ENCODE measurements around the gene TRMT10A. TPM values are rescaled to one million over a fixed set of nuclear protein-coding genes. Genes with fewer than 3 reads are reported as not detected.

Gene TRMT10A
- total and polyA plus RNA-seq, 3 donors from 2014 or later = 13.1 to 21.4 (median 16.1) TPM

DNA sequence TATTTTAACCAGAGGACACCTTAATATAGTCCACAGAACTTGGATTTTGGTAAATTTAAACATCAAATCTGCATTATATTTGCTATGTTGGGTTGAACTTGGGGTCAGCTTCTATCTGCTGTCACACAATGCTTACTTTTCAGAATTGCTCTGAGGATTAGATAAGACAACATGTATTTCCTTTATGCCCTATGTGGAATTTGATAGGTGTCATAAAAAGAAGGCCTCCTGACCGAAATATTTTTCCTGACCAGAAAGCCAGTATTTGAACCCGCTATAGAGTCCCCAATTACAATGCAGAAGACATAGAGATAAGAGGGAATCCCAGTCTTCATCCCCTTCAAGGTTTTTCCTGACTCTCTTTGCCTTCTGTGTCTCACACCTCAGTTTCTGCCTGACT, 14.9 kb upstream of the TRMT10A start:
- WGBS, 2 donors = 85 to 95% methylated on average over 2 of the region's 2 CpGs
- H3K4me1 ChIP-seq = no peaks in the 10 kb centered on the region
- no peaks in the 10 kb centered on the region for H3K36me3 ChIP-seq (ENCODE audit: low read depth, missing control alignments)
- H3K4me3 ChIP-seq = no peak overlapping the region
- TF ChIP-seq POLR2A (IDR thresholded peaks at IDR 0.05) = no peak
- TF ChIP-seq, protein P1, sequence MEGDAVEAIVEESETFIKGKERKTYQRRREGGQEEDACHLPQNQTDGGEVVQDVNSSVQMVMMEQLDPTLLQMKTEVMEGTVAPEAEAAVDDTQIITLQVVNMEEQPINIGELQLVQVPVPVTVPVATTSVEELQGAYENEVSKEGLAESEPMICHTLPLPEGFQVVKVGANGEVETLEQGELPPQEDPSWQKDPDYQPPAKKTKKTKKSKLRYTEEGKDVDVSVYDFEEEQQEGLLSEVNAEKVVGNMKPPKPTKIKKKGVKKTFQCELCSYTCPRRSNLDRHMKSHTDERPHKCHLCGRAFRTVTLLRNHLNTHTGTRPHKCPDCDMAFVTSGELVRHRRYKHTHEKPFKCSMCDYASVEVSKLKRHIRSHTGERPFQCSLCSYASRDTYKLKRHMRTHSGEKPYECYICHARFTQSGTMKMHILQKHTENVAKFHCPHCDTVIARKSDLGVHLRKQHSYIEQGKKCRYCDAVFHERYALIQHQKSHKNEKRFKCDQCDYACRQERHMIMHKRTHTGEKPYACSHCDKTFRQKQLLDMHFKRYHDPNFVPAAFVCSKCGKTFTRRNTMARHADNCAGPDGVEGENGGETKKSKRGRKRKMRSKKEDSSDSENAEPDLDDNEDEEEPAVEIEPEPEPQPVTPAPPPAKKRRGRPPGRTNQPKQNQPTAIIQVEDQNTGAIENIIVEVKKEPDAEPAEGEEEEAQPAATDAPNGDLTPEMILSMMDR (IDR thresholded peaks at IDR 0.05) = no peak
- no peak for DNase-seq
- no peaks in the 10 kb centered on the region for H3K27me3 ChIP-seq
- intact Hi-C loops (cut with DNase I; ENCODE audit: low total_unique reads) = no loop called here
- H3K27ac ChIP-seq = no peak overlapping the region
- no peaks in the 10 kb centered on the region for H3K9me3 ChIP-seq

GRCh38 chr4:99574530-99575324, 10.9 kb upstream of the TRMT10A start, which contains the start of gene MTTP:
Gene MTTP, plus strand, starts transcription at chr4:99574824. Its CDS starts 86 bp downstream, at chr4:99574910.
- no peaks in the 10 kb centered on the region for H3K36me3 ChIP-seq (ENCODE audit: low read depth, missing control alignments)
- intact Hi-C loops (cut with DNase I; ENCODE audit: low total_unique reads) = no loop called here
- DNase-seq = no peak
- H3K9me3 ChIP-seq = no peaks in the 10 kb centered on the region
- no peak within 1 kb of the TSS for H3K4me3 ChIP-seq
- H3K27ac ChIP-seq = no peak within 1 kb of the TSS
- H3K4me1 ChIP-seq = no peaks in the 10 kb centered on the region
- WGBS, 2 donors = 85 to 91% methylated on average over 3 of the region's 3 CpGs
- no peaks in the 10 kb centered on the region for H3K27me3 ChIP-seq
- TF ChIP-seq, protein P1 (IDR thresholded peaks at IDR 0.05) = no peak
- TF ChIP-seq POLR2A (IDR thresholded peaks at IDR 0.05) = no peak

DNA sequence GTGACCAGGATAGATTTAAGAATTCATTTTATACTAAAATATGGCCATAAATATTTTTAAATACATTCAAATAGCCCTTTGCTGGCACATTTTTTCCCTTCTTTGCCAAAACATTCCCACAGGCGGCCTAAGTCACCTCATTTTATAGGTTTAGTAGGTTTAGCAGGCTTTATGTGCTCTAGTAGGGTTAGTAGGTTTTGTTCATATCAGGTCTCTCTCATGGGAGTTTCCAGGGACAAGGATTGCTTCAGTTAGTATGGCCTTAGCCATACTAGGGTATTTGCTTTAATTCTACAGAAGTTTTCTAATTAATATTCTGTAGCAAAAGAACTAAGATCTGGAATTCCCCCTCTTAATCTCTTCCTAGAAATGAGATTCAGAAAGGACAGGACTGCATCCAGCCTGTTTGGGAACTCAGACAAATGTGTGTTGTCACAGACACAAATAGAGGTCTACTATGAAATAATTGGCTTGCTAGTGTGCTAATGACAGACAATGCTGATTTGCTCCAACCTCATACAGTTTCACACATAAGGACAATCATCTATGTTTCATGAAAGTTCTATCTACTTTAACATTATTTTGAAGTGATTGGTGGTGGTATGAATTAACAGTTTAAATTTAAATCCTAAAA, 10.0 kb upstream of the TRMT10A start:
- H3K4me1 ChIP-seq = no peaks in the 10 kb centered on the region

GRCh38 chr4:99572527-99573240, 8.8 kb upstream of the TRMT10A start:
- intact Hi-C loops (cut with DNase I; ENCODE audit: low total_unique reads) = no loop called here
- H3K4me1 ChIP-seq = no peaks in the 10 kb centered on the region
- no peak overlapping the region for H3K4me3 ChIP-seq
- no peak for DNase-seq
- TF ChIP-seq, protein P1 (IDR thresholded peaks at IDR 0.05) = no peak
- TF ChIP-seq POLR2A (IDR thresholded peaks at IDR 0.05) = no peak
- no peak overlapping the region for H3K27ac ChIP-seq
- 88 to 89% methylated on average over 6 of the region's 6 CpGs for WGBS, 2 donors
- no peaks in the 10 kb centered on the region for H3K36me3 ChIP-seq (ENCODE audit: low read depth, missing control alignments)
- no peaks in the 10 kb centered on the region for H3K9me3 ChIP-seq
- no peaks in the 10 kb centered on the region for H3K27me3 ChIP-seq

More for the DNA sequence above, 10.0 kb upstream of the TRMT10A start:
- Histone ChIP-seq H3K27me3 (no peaks in the 10 kb centered on the region), H3K4me3 (no peak overlapping the region), H3K9me3 (no peaks in the 10 kb centered on the region), H3K36me3 (ENCODE audit: low read depth, missing control alignments) (no peaks in the 10 kb centered on the region), H3K27ac (no peak overlapping the region)
- TF ChIP-seq, protein P1 (IDR thresholded peaks at IDR 0.05) = no peak
- TF ChIP-seq POLR2A (IDR thresholded peaks at IDR 0.05) = no peak
- intact Hi-C loops (cut with DNase I; ENCODE audit: low total_unique reads) = no loop called here
- WGBS, 2 donors = 83 to 95% methylated on average over 1 of the region's 1 CpG
- DNase-seq = no peak
